Measurements from ENCODE around the gene NCKAP5L. TPM values are rescaled to one million over a fixed set of nuclear protein-coding genes. Genes with fewer than 3 reads are reported as not detected.

Gene NCKAP5L
- total and polyA plus RNA-seq, 4 donors: 13.4 to 35.5 (median 24.8) TPM

DNA sequence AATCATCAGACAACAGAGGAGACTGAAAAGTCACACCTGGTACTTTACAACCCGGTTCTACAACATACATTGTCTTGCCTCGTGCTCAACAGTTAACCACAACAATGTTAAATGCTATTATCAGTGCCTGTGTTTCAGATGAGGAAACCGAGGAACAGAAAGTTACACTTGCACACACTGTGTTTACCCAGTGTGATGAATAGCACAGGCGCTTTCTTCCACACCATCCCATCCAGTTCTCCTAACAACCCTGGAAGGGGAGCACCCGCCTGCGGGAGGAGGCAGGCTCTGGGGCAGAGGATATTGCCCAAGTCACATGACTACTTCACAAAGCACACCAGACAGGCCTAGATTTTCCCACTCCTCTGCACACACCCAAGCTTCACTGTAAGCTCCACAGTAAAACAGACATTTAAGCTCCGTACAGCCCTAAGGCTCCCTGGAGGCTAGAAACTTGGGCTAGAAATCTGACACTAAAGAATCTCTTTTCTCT lies 21.8 kb downstream of the NCKAP5L start:
- DNase-seq (ENCODE audit: low read depth in 4 of 6, low spot score in 6 of 6): no peak
- Histone ChIP-seq H3K27ac (ENCODE audit: low read depth, low read length) (no peak overlapping the region), H3K36me3 (ENCODE audit: control insufficient read depth, insufficient read depth, low read length) (peaks cover 58% of the 10 kb centered on the region), H3K9me3 (ENCODE audit: control insufficient read depth, insufficient read depth, low read length) (no peaks in the 10 kb centered on the region), H3K4me3 (ENCODE audit: low read depth, low read length) (no peak overlapping the region), H3K27me3 (ENCODE audit: control insufficient read depth, insufficient read depth, low read length) (no peaks in the 10 kb centered on the region), H3K4me1 (ENCODE audit: control insufficient read depth, insufficient read depth, low read length) (peaks cover 35% of the 10 kb centered on the region)
- WGBS (ENCODE audit: insufficient coverage): 82% methylated on average over 3 of the region's 7 CpGs

DNA sequence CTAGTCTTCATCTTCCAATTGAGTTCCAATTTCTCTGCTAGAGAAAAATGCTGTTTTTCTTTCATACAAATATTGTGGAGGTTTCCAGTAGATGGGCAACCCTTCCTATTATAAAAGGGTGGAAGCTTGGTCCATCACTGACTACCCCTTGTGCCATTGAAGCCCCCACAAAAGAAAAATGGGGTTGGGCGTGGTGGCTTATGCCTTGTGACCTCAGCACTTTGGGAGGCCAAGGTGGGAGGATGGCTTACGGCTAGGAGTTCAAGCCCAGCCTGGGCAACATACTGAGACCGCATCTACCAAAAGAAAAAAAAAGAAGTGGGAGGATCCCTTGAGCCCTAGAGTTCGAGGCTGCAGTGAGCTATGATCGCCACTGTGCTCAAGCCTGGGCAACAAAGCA lies 22.8 kb downstream of the NCKAP5L start:
- no peak overlapping the region for H3K4me3 ChIP-seq (ENCODE audit: low read depth, low read length)
- no peaks in the 10 kb centered on the region for H3K9me3 ChIP-seq (ENCODE audit: control insufficient read depth, insufficient read depth, low read length)
- H3K36me3 ChIP-seq (ENCODE audit: control insufficient read depth, insufficient read depth, low read length): peaks cover 66% of the 10 kb centered on the region
- no peak for DNase-seq (ENCODE audit: low read depth in 4 of 6, low spot score in 6 of 6)
- H3K4me1 ChIP-seq (ENCODE audit: control insufficient read depth, insufficient read depth, low read length): peaks cover 29% of the 10 kb centered on the region
- WGBS (ENCODE audit: insufficient coverage): 100% methylated on average over 3 of the region's 5 CpGs
- no peak overlapping the region for H3K27ac ChIP-seq (ENCODE audit: low read depth, low read length)
- no peaks in the 10 kb centered on the region for H3K27me3 ChIP-seq (ENCODE audit: control insufficient read depth, insufficient read depth, low read length)

DNA sequence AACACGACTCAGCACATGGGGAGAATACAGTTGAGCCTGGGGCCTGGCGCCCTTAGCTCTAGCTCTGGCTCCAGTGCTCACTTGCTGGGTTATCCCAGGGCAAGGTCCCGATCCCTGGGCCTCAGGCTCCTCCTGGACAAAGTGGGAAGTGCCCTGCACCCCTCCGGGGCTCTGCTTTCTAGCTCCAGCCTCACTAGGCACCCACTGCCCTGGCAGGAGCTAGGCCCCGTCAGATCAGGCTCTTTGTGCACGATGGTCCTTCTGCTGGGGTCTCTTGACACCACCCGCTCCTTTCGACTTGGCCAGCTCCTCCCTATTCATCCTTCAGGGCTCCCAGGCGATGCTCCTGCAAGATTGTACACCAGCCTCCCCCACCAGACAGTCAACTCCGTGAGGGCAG lies 23.4 kb downstream of the NCKAP5L start:
- Histone ChIP-seq H3K9me3 (ENCODE audit: control insufficient read depth, insufficient read depth, low read length) (no peaks in the 10 kb centered on the region), H3K36me3 (ENCODE audit: control insufficient read depth, insufficient read depth, low read length) (peaks cover 72% of the 10 kb centered on the region), H3K27ac (ENCODE audit: low read depth, low read length) (no peak overlapping the region), H3K4me1 (ENCODE audit: control insufficient read depth, insufficient read depth, low read length) (peaks cover 23% of the 10 kb centered on the region), H3K27me3 (ENCODE audit: control insufficient read depth, insufficient read depth, low read length) (no peaks in the 10 kb centered on the region), H3K4me3 (ENCODE audit: low read depth, low read length) (no peak overlapping the region)
- 96% methylated on average over 10 of the region's 10 CpGs for WGBS (ENCODE audit: insufficient coverage)
- no peak for DNase-seq (ENCODE audit: low read depth in 4 of 6, low spot score in 6 of 6)

DNA sequence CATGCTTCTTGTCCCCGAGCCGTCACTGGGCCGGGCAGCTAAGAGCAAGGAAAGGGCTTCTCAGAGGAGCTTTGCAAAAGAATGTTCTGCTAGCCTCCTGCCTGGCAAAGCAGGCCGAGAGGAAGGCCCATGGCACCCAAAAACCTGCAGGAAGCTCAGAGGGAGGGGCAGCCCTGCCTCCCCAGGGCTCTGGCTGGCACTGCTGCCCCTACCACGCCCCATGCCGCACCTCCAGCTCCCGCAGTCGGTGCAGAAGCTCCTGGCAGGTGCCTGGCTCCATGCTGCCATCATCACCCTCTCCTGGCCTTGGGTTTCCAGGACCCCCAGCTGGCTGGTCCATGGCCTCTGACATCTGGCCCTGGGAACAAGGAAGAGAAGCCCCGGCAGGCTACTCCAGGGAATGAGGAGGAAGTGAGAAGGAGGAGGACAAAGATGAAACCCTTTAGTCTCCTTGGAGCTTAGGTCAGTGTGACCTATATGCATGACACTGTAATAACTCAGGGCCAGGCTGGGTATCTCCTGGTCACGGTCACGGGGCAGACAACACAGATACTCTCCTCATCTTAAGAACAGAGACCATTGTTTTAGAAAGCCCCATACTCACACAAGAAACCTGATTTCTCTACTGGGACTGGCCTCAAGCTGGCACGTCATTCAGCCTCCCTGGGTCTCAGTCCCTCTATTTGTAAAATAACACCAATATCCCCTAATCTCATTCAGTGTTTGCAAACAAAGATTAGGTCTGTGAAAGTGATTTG lies 24.3 kb downstream of the NCKAP5L start:
- Histone ChIP-seq H3K27me3 (ENCODE audit: control insufficient read depth, insufficient read depth, low read length) (no peaks in the 10 kb centered on the region), H3K27ac (ENCODE audit: low read depth, low read length) (no peak overlapping the region), H3K4me1 (ENCODE audit: control insufficient read depth, insufficient read depth, low read length) (peaks cover 14% of the 10 kb centered on the region), H3K4me3 (ENCODE audit: low read depth, low read length) (no peak overlapping the region), H3K9me3 (ENCODE audit: control insufficient read depth, insufficient read depth, low read length) (no peaks in the 10 kb centered on the region), H3K36me3 (ENCODE audit: control insufficient read depth, insufficient read depth, low read length) (peaks cover 82% of the 10 kb centered on the region)
- no peak for DNase-seq (ENCODE audit: low read depth in 4 of 6, low spot score in 6 of 6)
- 87% methylated on average over 10 of the region's 12 CpGs for WGBS (ENCODE audit: insufficient coverage)

DNA sequence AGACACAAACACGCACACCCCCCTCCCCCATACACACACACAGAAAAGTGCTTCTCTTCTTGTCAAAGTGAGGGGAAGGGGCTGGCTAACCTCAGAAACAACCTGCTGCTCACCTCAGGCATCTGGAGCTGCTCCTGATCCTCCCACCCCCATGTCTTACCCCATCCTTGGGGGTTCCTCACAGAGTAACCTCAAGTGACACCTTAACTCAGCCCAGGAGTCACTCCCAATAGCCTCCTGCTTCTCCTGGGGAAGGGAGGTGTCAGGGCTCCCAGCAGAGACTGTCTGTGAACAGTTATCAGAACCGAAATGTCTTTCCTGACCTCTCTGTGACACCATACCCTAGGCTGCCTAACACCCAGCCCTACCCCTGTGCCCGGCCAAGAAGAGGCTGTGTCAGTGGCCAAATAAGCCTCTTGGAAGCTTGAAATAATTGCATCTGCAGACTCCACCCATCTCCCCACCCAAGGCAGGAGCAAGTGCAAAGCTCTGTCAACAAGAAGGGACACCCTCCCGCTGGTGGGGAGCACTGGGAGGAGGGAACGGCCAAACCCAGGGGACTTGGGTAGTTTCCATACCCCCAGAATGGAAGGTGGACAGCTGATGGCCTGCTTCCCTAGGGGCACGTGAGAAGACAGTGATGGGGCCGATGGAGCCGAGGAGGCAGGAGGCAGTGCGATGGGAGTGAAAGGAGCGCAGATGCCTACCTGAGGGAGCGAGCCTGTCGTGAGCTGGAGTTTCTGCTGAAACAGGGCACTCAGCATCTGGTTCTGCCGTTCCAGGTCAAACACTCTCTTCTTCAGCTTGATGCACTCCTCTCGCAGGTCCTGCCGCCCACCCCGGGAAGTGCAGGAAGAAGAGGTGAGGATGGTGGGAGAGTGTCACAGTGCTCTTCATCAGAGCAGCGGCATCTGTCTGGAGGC lies 26.8 kb downstream of the NCKAP5L start:
- 85% methylated on average over 13 of the region's 17 CpGs for WGBS (ENCODE audit: insufficient coverage)
- Histone ChIP-seq H3K4me3 (ENCODE audit: low read depth, low read length) (no peak overlapping the region), H3K9me3 (ENCODE audit: control insufficient read depth, insufficient read depth, low read length) (no peaks in the 10 kb centered on the region), H3K27ac (ENCODE audit: low read depth, low read length) (no peak overlapping the region), H3K4me1 (ENCODE audit: control insufficient read depth, insufficient read depth, low read length) (no peaks in the 10 kb centered on the region), H3K27me3 (ENCODE audit: control insufficient read depth, insufficient read depth, low read length) (no peaks in the 10 kb centered on the region), H3K36me3 (ENCODE audit: control insufficient read depth, insufficient read depth, low read length) (peaks cover 91% of the 10 kb centered on the region)
- no peak for DNase-seq (ENCODE audit: low read depth in 4 of 6, low spot score in 6 of 6)

DNA sequence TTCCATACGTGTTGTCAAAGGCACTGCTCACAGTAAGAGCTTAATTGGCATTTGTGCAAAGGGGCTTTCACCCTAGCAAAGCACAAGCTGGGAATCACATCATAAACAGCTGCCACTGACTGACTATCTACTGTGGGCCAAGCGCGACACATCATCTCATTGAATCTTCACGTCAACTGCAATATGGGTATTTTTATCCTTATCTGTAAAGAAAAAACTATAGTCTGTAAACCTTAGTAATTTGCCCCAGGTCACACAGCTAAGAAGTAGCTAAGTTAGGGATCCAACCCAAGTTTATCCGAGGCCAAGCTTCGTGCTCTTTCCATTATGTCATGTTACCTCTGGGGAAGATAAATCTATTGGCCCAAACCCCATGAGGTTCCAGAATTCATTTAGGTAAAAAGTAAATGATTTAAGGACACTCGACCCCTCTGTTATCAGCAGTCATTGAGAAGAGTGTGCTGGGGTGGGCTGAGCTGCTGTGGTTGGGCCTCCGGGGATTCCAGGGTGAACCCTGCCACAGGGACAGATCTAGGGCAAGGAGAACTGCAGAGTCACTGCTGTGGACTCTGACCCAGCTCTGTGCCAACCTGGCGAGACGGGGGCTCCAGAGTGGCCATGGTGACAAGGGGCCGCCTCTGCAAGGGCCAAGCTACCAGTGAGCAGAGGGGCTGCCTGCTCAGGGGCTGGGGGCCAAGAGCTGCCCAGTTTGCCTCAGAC lies 27.6 kb downstream of the NCKAP5L start:
- Histone ChIP-seq H3K9me3 (ENCODE audit: control insufficient read depth, insufficient read depth, low read length) (no peaks in the 10 kb centered on the region), H3K4me1 (ENCODE audit: control insufficient read depth, insufficient read depth, low read length) (no peaks in the 10 kb centered on the region), H3K27ac (ENCODE audit: low read depth, low read length) (no peak overlapping the region), H3K36me3 (ENCODE audit: control insufficient read depth, insufficient read depth, low read length) (peaks cover 95% of the 10 kb centered on the region), H3K27me3 (ENCODE audit: control insufficient read depth, insufficient read depth, low read length) (no peaks in the 10 kb centered on the region), H3K4me3 (ENCODE audit: low read depth, low read length) (no peak overlapping the region)
- 85% methylated on average over 8 of the region's 11 CpGs for WGBS (ENCODE audit: insufficient coverage)
- no peak for DNase-seq (ENCODE audit: low read depth in 4 of 6, low spot score in 6 of 6)

DNA sequence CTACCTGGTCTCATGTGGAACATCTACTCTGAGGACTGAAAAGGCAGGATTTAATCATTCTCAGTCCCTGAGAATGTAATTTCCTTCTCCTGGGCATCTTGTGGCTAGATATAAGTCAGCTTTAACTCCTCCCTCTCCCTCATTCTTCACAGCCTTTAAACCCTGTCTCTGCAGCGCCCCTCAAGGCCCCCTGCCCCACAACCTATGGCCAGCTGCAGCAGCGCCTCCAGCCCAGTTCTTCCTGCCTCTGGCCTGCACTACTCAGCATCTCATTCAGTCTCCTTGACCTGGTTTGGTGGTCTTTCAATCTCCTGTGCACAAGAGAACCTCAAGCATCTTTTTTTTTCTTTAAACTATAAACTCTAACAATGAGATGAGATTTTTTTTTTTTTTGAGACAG lies 29.3 kb downstream of the NCKAP5L start:
- Histone ChIP-seq H3K27me3 (ENCODE audit: control insufficient read depth, insufficient read depth, low read length) (no peaks in the 10 kb centered on the region), H3K9me3 (ENCODE audit: control insufficient read depth, insufficient read depth, low read length) (no peaks in the 10 kb centered on the region), H3K4me3 (ENCODE audit: low read depth, low read length) (no peak overlapping the region), H3K36me3 (ENCODE audit: control insufficient read depth, insufficient read depth, low read length) (peaks cover 96% of the 10 kb centered on the region), H3K4me1 (ENCODE audit: control insufficient read depth, insufficient read depth, low read length) (no peaks in the 10 kb centered on the region), H3K27ac (ENCODE audit: low read depth, low read length) (no peak overlapping the region)
- no peak for DNase-seq (ENCODE audit: low read depth in 4 of 6, low spot score in 6 of 6)
- 72% methylated on average over 2 of the region's 2 CpGs for WGBS (ENCODE audit: insufficient coverage)

DNA sequence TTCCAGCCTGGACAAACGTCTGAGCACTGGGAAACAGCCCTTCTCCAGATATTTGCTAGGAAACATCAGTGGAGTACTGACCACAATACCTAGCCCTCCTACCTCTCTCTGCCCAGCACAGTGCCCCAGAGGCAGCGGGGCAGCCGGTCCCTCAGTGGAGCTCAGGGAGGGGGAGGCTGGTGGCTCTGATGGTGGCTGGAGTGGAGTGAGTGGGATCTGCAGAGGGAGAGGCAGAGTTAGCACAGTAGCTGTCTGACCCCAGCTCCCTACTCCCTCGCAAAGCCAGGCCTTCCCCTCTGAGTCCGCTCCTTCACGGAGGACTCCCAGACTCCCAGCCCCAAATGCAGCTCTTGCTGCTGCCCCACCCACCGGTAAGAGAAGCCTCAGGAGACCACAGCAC lies 30.0 kb downstream of the NCKAP5L start:
- DNase-seq (ENCODE audit: low read depth in 4 of 6, low spot score in 6 of 6): no peak
- Histone ChIP-seq H3K27ac (ENCODE audit: low read depth, low read length) (no peak overlapping the region), H3K4me1 (ENCODE audit: control insufficient read depth, insufficient read depth, low read length) (no peaks in the 10 kb centered on the region), H3K27me3 (ENCODE audit: control insufficient read depth, insufficient read depth, low read length) (no peaks in the 10 kb centered on the region), H3K9me3 (ENCODE audit: control insufficient read depth, insufficient read depth, low read length) (no peaks in the 10 kb centered on the region), H3K36me3 (ENCODE audit: control insufficient read depth, insufficient read depth, low read length) (peaks cover 96% of the 10 kb centered on the region), H3K4me3 (ENCODE audit: low read depth, low read length) (no peak overlapping the region)
- 92% methylated on average over 5 of the region's 7 CpGs for WGBS (ENCODE audit: insufficient coverage)

DNA sequence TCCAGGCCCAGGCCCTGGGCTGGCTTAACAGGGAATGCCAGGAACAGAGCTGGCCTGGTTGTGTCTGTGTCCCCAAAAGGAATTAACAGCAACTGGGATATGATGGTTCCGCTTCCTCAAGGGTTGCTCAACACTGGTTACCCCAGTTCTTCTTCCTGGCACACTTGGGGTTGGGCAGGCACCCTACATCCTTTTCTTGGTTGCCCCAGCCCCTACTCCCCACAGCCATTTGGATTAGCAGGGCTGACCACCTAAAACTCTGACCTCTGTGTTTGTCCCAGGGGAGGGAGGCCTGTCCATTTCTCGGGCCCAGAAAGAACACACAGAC lies 30.8 kb downstream of the NCKAP5L start:
- 100% methylated on average over 1 of the region's 2 CpGs for WGBS (ENCODE audit: insufficient coverage)

More for the DNA sequence above, 30.8 kb downstream of the NCKAP5L start:
- Histone ChIP-seq H3K9me3 (ENCODE audit: control insufficient read depth, insufficient read depth, low read length) (no peaks in the 10 kb centered on the region), H3K36me3 (ENCODE audit: control insufficient read depth, insufficient read depth, low read length) (peaks cover 96% of the 10 kb centered on the region), H3K27ac (ENCODE audit: low read depth, low read length) (no peak overlapping the region), H3K4me3 (ENCODE audit: low read depth, low read length) (no peak overlapping the region), H3K27me3 (ENCODE audit: control insufficient read depth, insufficient read depth, low read length) (no peaks in the 10 kb centered on the region), H3K4me1 (ENCODE audit: control insufficient read depth, insufficient read depth, low read length) (no peaks in the 10 kb centered on the region)
- no peak for DNase-seq (ENCODE audit: low read depth in 4 of 6, low spot score in 6 of 6)
